Measurements from ENCODE around the gene ATG9B.

DNA sequence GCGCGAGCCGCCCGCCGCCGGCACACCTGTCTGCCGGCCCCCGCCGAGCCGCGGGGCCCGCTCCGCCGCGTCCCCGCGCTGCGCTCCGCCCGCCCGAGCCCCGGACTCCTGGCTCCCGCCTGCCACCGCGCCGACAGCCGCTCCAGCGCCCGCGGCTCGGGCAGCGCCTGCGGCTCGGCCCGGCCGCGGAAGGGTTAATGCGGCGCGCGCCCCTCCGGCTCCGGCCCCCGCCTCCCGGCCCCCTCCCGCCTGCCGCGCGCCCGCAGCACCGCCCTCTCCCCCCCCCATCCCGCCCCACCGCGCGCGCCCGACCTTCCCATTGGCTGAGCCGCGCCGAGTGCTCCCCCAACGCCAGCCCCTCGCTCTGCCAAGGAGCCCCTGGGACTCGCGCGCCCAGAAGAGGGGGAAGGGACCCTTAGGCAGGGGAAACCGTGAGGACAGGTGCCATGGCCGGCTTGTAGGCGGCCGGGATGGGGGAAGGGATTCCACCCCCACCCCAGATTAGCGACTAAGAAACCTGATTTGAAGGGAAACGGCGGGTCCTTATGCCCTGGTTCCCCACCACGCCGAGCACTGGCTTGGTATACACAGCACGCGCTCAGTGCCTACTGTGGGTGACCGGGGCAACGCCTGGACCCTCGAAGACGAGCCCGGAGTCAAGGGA, 46.0 kb downstream of the ATG9B start, which contains the start of gene KCNH2:
- TF ChIP-seq CTCF (conservative IDR thresholded peaks at IDR 0.05; ENCODE audit: low read length) (no peak), EZH2phosphoT487 (IDR thresholded peaks at IDR 0.05; ENCODE audit: borderline replicate concordance) (no peak)
